SHP77 treated with DMSO at 0.1 percent for 48 hours (cell line): ENCODE measurements around the gene DNAJC8.

Source experiments
- DNase-seq: peaks from one replicate; lab custom pipeline; 2025; lab: John Stamatoyannopoulos, UW

The DNAJC8 gene

GRCh38 chr1:28249866-28250295 is 17.1 kb upstream of the DNAJC8 start:
- DNase-seq = no peak

GRCh38 chr1:28249013-28249865 is 16.4 kb upstream of the DNAJC8 start:
- DNase-seq = peak; percentile 30

- DNase-seq = peak; percentile 50
Observed at GRCh38 chr1:28248273-28249012, 15.6 kb upstream of the DNAJC8 start.

- no peak for DNase-seq
Observed at GRCh38 chr1:28247612-28248272, 14.9 kb upstream of the DNAJC8 start.

- no peak for DNase-seq
Observed at GRCh38 chr1:28246427-28246832, 13.6 kb upstream of the DNAJC8 start.

- no peak for DNase-seq
Observed at GRCh38 chr1:28244549-28245251, 11.9 kb upstream of the DNAJC8 start.

GRCh38 chr1:28243685-28244311 is 11.0 kb upstream of the DNAJC8 start:
- DNase-seq = no peak

- no peak for DNase-seq
Observed at GRCh38 chr1:28241638-28242241, 8.9 kb upstream of the DNAJC8 start.

GRCh38 chr1:28240024-28240423 is 7.2 kb upstream of the DNAJC8 start:
- DNase-seq = no peak

- no peak for DNase-seq
Observed at GRCh38 chr1:28239004-28239403, 6.2 kb upstream of the DNAJC8 start.

- no peak for DNase-seq
Observed at GRCh38 chr1:28236656-28237322, 4.0 kb upstream of the DNAJC8 start.

GRCh38 chr1:28235755-28236655 is 3.2 kb upstream of the DNAJC8 start, which contains the start of gene ATP5IF1:
Gene ATP5IF1 (plus strand): TSS chr1:28236124. CDS start chr1:28236184, 60 bp downstream.
- peak; percentile 97 for DNase-seq

- DNase-seq = no peak
Observed at GRCh38 chr1:28233264-28233606, 406 bp upstream of the DNAJC8 start.

GRCh38 chr1:28229996-28230395 is 2.8 kb downstream of the DNAJC8 start:
- DNase-seq = no peak

GRCh38 chr1:28229089-28229488 is 3.7 kb downstream of the DNAJC8 start:
- DNase-seq = no peak

- DNase-seq = no peak
Observed at GRCh38 chr1:28213315-28213714, 19.5 kb downstream of the DNAJC8 start.

- DNase-seq = no peak
Observed at GRCh38 chr1:28209700-28210099, 23.1 kb downstream of the DNAJC8 start.

GRCh38 chr1:28208818-28209441 is 23.9 kb downstream of the DNAJC8 start:
- peak; percentile 17 for DNase-seq

GRCh38 chr1:28205243-28205642 is 27.6 kb downstream of the DNAJC8 start:
- DNase-seq = no peak
